GM15510 (cell line): Measurements from ENCODE around the gene TCF7.

ENCODE experiments used
- POLR2A ChIP-seq: IDR thresholded peaks from 3 replicates; pipeline ENCODE4 v1.6.1; 2011; ENCODE audit warnings: borderline replicate concordance; ENCODE audit not compliant: insufficient read length; ENCODE audit errors: extremely low read depth

TCF7 gene

DNA sequence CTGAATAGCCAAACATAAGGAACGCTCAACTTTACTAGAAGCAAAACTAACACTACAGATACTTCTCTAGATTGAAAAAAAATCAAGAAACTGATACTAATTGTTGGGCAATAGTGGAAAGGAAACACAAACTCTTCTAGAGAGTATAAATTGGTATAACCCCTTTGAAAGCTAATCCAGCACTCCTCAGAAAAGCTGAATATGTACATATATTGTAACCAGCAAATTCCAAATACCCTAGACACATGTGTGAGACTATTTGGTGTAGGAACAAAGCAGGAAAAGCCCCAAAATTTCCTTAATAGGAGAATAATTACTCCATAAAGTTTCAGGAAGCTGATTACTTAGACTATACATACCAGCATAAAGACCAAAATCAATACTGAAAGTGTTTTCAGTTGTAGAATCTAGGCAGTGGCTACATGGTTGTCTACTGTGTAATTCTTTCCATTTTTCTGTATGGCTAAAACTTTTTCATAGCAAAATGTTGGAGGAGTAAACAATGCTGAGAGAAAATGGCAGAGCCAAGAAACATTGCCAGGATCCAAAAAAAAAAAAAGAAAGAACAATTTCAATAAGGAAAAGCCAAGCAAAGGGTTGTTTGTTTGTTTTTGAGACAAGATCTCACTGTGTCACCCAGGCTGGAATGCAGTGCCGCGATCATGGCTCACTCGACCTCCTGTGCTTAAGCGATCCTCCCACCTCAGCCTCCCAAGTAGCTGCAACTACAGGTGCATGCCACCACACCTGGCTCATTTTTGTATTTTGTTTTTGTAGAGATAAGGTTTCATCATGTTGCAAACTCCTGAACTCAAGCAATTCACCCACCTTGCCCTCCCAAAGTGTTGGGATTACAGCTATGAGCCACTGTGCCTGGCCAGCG is 47.3 kb downstream of the TCF7 start:
- no peak for TF ChIP-seq POLR2A

DNA sequence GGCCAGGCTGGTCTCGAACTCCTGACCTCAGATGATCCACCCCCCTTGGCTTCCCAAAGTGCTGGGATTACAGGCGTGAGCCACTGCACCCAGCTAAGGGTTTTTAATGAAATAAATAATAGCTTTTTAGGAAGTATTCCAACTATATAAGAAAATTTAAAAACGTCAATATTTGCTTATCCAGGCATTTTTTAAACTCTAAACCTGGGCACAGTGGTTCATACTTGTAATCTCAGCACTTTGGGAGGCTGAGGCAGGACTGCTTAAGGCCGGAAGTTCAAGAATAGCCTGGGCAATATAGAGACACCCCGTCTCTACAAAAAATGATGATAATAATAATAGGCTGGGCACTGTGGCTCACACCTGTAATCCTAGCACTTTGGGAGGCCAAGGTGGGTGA is 48.1 kb downstream of the TCF7 start:
- no peak for TF ChIP-seq POLR2A

DNA sequence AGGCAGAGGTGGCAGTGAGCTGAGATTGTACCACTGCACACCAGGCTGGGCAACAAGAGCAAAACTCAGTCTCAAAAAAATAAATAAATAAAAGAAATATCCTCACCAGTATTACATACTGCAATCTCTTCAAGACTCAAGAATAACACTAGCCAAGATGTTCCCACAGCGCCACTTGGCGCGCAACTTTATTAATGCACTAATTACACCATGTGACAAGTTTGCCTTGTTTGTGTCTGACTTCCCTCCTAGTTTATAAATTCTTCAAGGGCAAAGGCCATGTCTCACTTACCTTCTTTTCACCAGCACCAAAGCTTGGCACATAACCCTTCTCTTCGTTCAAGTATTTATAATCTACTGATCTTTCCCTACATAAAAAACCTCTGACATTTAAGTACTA is 57.5 kb downstream of the TCF7 start:
- no peak for TF ChIP-seq POLR2A

DNA sequence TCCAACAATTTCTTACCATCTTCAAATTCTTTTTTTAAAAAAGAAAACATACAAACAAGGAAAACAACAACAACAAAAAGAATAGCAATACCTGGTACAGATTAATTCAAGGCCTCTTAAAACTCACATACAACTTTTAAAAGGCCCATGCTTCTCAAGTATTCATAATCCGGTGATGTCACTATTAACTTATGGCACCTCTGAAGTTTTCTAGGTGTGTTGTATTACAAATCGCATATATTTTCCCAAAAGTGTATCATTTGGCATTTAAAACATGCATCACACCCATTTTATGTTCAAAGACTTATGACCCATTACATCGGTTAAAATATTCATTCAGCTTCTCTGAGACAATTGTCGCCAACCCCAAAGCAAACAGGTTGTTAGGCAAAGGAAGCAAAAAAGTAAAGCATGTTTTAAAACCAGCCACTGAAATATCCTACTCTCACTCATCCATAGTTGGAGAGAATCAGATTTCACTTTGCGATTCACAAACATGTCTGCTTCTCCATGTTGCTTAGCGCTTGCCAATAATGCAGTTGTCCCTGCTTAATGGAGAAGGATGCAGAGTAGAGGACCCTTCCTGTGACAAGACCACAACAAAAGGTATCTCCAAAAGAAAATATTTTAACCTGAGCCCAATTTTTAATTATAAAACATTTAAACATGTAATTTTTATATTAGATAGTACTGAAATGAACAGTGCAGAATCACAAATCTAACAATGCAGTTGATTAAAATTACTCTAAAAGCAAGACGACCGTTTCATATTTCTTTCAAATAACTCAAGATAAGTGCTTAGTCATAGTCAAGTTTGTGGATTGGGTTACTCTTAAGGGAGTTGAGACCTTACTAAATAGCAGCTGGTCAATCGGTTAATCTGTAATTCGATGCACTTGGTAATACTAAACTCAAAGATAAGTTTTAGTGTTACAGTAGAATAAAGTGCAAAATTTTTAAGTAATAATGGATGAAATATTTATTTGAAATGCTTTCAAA is 60.7 kb downstream of the TCF7 start:
- no peak for TF ChIP-seq POLR2A

DNA sequence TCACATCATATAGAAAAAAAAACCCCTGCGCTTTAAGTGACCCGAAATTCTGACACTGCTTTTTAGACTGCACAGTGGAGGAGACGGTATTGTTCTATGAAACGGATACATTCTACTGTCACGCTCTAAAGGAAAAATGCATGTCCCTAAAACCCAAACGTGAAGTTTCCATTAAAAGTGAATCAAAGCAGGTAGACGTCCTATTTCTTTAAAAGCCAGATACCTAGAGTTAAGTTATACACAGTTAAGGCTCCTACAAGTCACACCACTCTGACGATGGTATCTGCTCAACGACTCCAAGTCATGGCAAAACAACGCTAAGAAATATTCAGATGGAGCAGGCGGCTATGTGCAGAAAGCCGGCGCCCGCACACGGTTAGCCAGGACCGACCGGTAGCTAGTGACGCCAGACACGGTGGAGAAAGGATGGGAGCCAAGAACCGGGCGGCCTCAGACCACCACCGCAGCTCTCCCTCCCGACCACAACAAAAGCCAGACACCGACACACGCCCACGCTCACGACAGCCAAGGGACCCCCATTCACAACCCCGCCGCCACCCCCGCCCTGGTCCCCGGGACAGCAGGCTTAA is 61.5 kb downstream of the TCF7 start:
- TF ChIP-seq POLR2A: no peak

DNA sequence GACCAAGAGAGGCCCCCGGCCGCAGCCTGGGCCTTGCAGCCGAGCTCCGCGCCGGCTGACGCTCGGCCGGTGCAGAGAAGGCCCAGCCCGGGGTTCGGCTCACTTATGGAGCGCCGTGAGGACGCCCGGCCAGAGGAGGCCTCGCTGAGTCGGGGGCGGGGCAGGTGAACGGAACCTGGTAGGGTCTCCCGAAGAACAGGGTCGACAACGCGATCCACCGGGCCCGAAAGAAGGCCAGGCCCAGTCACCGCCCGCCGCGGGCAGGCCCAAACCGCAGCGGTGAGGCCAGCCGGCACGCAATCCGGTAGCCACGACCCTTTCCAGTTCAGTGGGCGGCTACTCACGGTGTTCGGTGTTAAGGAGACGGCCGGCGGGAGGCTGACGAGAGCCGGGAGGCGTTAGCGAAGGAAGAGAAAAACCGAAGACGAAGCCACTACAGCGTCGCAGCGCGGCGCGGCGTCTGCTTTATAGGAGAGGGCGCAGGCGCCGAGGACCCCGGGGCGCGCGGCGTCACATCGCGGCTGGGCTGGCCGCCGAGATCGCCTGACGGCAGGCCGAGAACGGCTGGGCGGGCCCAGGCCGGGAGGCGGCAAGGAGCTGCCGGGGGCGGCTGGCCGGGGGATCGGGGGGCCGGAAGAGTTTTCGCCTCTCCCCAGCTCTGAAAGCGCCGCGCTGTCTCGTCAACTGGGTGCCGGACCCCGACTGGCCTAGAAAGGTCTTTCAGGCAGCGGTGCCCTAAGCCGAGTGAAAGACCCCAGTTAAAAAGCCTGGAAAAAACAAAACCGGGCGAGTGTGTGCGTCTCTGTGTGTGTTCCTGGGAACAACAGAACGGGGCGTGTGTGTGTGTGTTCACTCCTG is 62.3 kb downstream of the TCF7 start, which contains the start of gene SKP1:
Gene SKP1 (minus strand): TSS at position 440 of the 858 bp plus-strand sequence. CDS start 2,928 bp downstream, outside the sequence.
- TF ChIP-seq POLR2A: peak; percentile 99

DNA sequence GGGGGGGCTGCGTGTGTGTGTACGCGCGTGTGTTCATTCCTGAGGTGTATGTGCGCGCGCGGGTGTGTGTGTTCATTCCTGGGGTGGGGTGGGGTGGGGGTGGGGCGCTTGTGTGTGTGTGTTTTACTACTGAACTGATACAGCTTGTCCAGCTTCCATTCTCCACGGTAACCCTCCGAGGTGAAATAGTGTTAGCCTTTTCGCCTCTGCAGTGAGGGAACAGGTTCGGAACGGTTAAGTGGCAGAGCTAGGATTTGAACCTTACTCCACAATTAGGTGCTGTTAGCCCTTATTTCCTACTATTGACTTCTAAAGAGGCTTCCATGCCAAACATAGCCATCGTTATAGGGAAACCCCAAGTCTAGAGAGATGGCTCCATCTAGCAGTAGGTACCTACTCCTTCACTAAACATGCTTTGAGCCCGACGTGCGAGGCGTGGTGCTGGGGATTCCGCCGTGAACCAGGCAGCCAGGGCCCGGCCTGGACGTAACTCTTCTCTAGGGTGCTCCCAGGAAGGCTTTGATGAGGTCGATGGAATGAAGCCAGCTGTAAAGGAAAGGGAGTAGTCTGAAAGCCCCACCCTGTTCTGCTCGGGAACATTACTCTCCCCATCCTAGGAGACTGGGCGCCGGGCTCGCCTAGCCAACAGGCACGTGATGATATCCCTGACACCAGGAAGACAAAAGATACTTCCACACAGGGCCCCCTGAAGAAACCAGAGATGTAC is 63.1 kb downstream of the TCF7 start:
- TF ChIP-seq POLR2A: no peak

DNA sequence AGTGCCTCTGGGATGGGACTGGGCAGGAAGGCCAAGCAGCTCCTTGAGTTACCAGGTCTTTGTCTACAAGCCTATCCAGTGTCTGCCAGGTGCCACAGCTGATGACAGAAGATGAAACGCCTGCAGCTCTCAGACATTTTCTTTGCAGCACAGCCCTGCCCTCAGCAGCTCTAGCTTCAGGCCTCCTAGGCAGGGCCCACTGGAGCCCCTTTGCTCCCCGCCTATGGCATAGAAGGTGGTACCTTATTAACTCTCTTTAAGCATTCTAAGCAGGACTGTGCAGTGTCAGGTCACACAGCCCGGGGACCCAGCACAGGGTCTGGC is 63.6 kb downstream of the TCF7 start:
- no peak for TF ChIP-seq POLR2A

DNA sequence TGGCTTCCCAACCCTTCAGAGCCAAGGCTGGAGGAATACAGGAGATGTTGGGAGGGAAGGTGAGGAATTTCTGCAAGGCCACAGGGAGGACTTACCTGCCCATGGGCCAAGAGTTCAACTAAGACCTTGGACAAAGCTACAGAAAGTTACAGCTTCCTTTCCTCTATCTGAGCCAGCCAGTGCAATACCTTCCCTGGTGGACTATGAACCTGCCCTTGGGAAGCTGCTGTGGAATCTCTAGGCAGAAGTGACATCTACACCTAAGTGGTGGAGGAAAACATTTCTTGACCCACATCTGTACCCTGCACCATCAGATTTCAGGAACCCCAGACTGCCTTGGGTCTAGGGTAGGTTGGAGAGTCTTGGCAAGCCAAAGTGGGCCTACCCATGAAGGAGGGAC is 69.0 kb downstream of the TCF7 start:
- TF ChIP-seq POLR2A: no peak

DNA sequence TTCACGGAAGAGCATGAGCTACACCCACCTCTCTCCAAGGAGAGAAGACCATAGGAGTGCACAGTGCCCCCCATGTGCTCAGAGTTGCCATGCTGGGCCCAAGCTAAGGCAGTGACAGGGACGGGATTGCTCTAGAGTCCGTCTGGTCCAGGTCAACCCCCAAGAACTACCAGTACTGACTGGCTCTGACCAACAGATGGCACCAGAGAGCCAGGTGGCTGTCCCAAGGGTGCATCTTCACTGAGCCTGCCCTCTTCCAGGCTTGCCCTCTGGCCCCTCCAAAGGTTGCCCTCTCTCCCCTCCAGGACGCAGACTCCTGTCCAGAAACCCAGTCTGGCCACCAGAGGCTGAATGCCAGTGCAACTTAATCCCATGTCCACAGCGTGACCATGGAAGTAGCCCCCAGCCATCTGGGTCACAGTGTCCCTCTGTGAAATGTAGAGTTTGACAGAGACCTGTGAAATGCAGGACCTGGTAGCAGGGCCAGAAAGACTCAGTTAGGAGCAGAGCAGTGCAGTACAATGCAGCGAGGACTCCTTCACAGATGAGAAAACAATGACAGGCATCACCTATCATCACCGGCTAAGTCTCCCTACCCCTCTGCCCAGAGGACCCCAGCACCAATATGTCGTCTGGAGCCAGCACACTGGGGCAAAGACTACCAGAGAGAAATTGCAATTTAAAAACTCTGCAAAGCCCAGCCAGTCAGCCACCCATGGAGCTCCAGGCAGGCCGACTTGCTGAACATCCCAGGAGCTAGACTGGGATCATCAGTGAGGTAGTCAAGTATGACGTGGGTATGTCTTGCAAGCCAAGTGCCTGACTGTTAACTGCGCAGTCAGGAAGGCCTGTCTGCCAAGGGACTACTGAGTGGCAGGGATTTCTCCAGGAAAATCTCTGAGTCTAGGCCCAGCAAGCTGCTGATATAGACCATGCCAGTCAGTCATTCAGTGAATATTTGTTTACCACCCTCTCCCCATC is 70.0 kb downstream of the TCF7 start:
- no peak for TF ChIP-seq POLR2A

DNA sequence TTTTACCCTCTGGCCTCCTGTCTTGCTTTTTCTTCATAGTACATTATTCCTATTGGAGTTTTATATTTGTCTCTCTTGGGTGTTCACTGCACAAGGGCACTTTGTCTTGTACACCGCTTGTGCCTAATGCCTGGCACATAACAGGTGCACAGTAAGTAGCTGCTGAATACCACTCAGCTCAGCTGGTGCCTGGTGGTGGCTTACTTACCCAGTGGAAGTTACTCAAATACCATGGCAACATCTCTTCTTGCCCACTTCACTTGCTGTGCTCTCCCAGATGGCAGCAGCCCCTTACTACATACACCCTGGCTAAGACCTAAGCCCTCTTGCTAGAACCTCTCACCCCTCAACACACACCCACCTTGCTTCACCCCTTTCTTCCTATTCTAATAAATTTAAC is 73.6 kb downstream of the TCF7 start:
- TF ChIP-seq POLR2A: no peak

DNA sequence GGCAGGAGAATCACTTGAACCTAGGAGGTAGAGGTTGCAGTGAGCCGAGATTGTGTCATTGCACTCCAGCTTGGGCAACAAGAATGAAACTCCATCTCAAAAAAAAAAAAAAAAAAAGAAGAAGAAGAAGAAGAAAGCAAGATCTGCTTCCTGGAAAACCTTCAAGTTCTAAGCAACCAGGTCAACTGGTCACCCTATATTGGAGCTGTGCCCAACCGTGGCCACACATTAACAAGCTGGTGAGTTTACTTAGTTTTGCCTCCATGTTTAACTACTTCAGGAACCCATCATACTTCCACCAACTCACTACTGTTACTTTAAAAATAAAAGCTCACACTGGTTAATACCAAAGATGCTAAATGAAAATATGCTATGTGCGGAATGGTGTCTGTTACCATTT is 74.5 kb downstream of the TCF7 start:
- TF ChIP-seq POLR2A: no peak

DNA sequence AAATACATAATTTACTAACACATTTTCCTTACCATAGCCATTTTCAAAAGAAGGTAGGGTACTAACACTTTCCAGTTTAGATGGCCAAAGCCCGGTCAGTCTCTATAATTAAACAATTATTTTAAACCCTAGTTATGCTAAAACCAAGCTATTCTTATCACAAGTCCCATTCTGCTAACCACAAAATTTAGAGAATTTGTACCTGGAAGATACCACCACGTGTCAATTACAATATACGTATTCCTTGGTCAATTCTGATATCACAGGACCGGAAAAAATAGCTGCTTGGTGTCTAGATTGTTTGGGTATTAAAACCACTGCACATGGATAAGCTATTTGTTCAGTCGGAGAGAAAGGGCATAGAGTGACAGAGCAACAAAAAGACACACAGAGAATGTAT is 81.2 kb downstream of the TCF7 start:
- TF ChIP-seq POLR2A: no peak
